K562 (cell line): ENCODE results near the gene MGRN1. TPM values are rescaled to one million over a fixed set of nuclear protein-coding genes. Genes with fewer than 3 reads are reported as not detected.

Source experiments
- CBX2 ChIP-seq: fragments of 200-600 bp; sonication (generic); IDR thresholded peaks from one replicate; pipeline ENCODE4 v1.6.1; 2012; ENCODE audit warnings: mild to moderate bottlenecking, low read length, inconsistent platforms; ENCODE audit not compliant: insufficient read depth, poor library complexity, severe bottlenecking
- ERF ChIP-seq: fragments of 450-650 bp; formaldehyde crosslinking; IDR thresholded peaks from 2 replicates; pipeline ENCODE4 v1.4.0; 2020; ENCODE audit warnings: mild to moderate bottlenecking, mixed read lengths
- EZH2 ChIP-seq: IDR thresholded peaks from 2 replicates; pipeline ENCODE4 v1.6.1; 2012; ENCODE audit warnings: low read depth, mild to moderate bottlenecking, inconsistent platforms, low read length, borderline replicate concordance
- FOXK1 ChIP-seq: sonication (generic); formaldehyde crosslinking; IDR thresholded peaks from 2 replicates; pipeline ENCODE4 v1.8.0; 2022; ENCODE audit warnings: missing genetic modification reagents, mild to moderate bottlenecking, borderline replicate concordance
- FUS ChIP-seq: fragments of 200-400 bp; formaldehyde crosslinking; optimal IDR thresholded peaks from 2 replicates; pipeline ENCODE3; 2017; ENCODE audit warnings: low read depth, low read length
- GABPB1 ChIP-seq: sonication (generic); formaldehyde crosslinking; IDR thresholded peaks from 2 replicates; pipeline ENCODE4 v1.8.0; 2022; ENCODE audit warnings: mild to moderate bottlenecking, missing genetic modification reagents
- HDAC6 ChIP-seq: IDR thresholded peaks from 2 replicates; pipeline ENCODE4 v1.6.1; 2012; ENCODE audit warnings: low read depth, mild to moderate bottlenecking, control low read depth, inconsistent platforms, low read length, moderate library complexity
- KDM1A ChIP-seq, 2 experiments: fragments of 450-650 bp; IDR thresholded peaks; 2 replicates each; pipeline ENCODE4 v1.6.1; 2016; ENCODE audit warnings: mild to moderate bottlenecking in 2 of 2
- MCM3 ChIP-seq: fragments of 450-650 bp; IDR thresholded peaks from 2 replicates; pipeline ENCODE4 v1.6.1; 2016
- NCOA6 ChIP-seq: fragments of 450-650 bp; IDR thresholded peaks from 2 replicates; pipeline ENCODE4 v1.6.1; 2017; ENCODE audit warnings: mild to moderate bottlenecking
- NFIX ChIP-seq: fragments of 250-450 bp; sonication (Bioruptor Pico); IDR thresholded peaks from 2 replicates; pipeline ENCODE4 v1.4.0; 2020; ENCODE audit warnings: low read depth, mild to moderate bottlenecking, moderate library complexity
- POLR2A ChIP-seq: fragments of 450-650 bp; conservative IDR thresholded peaks from 2 replicates; pipeline ENCODE4 v1.6.1; 2016
- POU5F1 ChIP-seq: fragments of 150-350 bp; IDR thresholded peaks from 2 replicates; pipeline ENCODE4 v1.6.1; 2014; ENCODE audit warnings: borderline replicate concordance, low read length, low read depth, mild to moderate bottlenecking; ENCODE audit not compliant: partially characterized antibody
- ZNF586 ChIP-seq: fragments of 450-650 bp; formaldehyde crosslinking; conservative IDR thresholded peaks from 2 replicates; pipeline ENCODE4 v1.4.0; 2020; ENCODE audit warnings: mild to moderate bottlenecking, moderate library complexity
- polyA plus RNA-seq, 8 experiments: library from polyadenylated mRNA; depleted of rRNA in 4 of 8; stranded (reverse) in 5 of 8; unstranded in 3 of 8; fragments of >200 nt; fragmentation: Nextera tagmentation in 2 of 8; fragmentation: Illumina TruSeq in 1 of 8; extraction: Ambion mirVana in 2 of 8; extraction: Trizol in 1 of 8; gene quantifications; 2 replicates each; pipeline versions ENCODE4 v1.2.1 to v1.2.3, GENCODE V29; 2011 to 2014; ENCODE audit warnings: inconsistent platforms in 1 of 8, missing spikeins in 1 of 8
- total RNA-seq, 7 experiments: library from RNA; depleted of rRNA in 6 of 7; stranded (reverse); fragments of >200 nt in 6 of 7; fragmentation: Illumina TruSeq in 2 of 7; extraction: Trizol in 2 of 7; gene quantifications; 2 replicates each; pipeline versions ENCODE4 v1.2.1 to v1.2.3, GENCODE V29; 2011 to 2021; ENCODE audit warnings: low replicate concordance in 1 of 7
- TF ChIP-seq, protein P1 (sequence below), 2 experiments: fragments of 150-350 bp in 1 of 2; IDR thresholded peaks; 2 replicates each; pipeline ENCODE4 v1.6.1; 2012 to 2016; ENCODE audit warnings: low read depth in 2 of 2, low read length in 2 of 2, mild to moderate bottlenecking in 1 of 2, moderate library complexity in 1 of 2

MGRN1 gene
- total and polyA plus RNA-seq, 9 of the 15 experiments (the other 6 are each of a cell fraction or from before 2014, with no cell fraction given), result 0.15 to 37.9 (median 6.0) TPM

DNA sequence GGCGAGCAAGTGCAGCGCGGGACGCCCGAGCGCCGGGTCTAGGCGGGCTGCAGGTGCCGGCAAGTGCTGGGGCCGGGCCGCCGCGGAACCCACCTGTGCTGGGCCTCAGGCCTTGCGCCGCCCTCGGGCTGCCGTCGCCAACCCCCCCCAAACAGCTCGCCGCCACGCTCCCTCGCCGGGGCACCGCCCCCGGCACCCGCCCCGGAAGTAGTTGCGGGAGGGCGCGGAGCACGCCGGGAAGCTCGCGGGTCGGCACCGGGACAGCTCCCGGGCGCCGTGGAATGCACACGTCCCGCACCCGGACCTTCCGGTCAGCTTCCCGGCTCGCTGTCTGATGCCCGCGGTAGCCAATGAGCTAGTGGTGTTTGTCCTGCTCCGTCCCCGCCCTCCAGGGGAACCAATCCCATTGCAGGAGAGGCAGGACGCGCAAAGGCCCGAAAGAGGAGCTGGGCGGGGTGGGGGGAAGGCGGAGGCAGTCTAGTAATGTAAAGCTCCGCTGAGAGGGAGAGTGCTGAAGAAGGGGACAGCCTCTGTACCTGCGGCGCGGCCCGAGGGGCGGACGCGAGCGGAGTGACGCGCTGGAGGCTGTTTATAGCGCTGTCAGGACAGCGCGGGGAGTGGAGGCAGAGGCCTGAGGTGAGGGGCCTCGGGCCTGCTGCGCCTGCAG, 109.6 kb downstream of the MGRN1 start, which contains the start of the genes ANKS3 and DNAAF8 (continued):
- TF ChIP-seq, protein P1, sequence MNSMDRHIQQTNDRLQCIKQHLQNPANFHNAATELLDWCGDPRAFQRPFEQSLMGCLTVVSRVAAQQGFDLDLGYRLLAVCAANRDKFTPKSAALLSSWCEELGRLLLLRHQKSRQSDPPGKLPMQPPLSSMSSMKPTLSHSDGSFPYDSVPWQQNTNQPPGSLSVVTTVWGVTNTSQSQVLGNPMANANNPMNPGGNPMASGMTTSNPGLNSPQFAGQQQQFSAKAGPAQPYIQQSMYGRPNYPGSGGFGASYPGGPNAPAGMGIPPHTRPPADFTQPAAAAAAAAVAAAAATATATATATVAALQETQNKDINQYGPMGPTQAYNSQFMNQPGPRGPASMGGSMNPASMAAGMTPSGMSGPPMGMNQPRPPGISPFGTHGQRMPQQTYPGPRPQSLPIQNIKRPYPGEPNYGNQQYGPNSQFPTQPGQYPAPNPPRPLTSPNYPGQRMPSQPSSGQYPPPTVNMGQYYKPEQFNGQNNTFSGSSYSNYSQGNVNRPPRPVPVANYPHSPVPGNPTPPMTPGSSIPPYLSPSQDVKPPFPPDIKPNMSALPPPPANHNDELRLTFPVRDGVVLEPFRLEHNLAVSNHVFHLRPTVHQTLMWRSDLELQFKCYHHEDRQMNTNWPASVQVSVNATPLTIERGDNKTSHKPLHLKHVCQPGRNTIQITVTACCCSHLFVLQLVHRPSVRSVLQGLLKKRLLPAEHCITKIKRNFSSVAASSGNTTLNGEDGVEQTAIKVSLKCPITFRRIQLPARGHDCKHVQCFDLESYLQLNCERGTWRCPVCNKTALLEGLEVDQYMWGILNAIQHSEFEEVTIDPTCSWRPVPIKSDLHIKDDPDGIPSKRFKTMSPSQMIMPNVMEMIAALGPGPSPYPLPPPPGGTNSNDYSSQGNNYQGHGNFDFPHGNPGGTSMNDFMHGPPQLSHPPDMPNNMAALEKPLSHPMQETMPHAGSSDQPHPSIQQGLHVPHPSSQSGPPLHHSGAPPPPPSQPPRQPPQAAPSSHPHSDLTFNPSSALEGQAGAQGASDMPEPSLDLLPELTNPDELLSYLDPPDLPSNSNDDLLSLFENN (IDR thresholded peaks at IDR 0.05; ENCODE audit: low read depth in 2 of 2, low read length in 2 of 2), result no peak
- no peak for TF ChIP-seq NCOA6
- TF ChIP-seq POLR2A, result peak; percentile 67
- TF ChIP-seq ZNF586 (CRISPR knock-in tag), result no peak
- TF ChIP-seq GABPB1, result peak; percentile 98
- no peak for TF ChIP-seq NFIX
- TF ChIP-seq POU5F1, result no peak
- TF ChIP-seq KDM1A (IDR thresholded peaks at IDR 0.05), result no peak
- no peak for TF ChIP-seq MCM3
- no peak for TF ChIP-seq HDAC6
- TF ChIP-seq ERF, result no peak
- TF ChIP-seq EZH2, result no peak
- TF ChIP-seq FOXK1 (CRISPR knock-in tag), result no peak
- no peak for TF ChIP-seq CBX2
- TF ChIP-seq FUS, result no peak
